ENCODE results near the gene FAM83G. TPM values are rescaled to one million over a fixed set of nuclear protein-coding genes. Genes with fewer than 3 reads are reported as not detected.
A peak's percentile ranks its signal among the peaks of the same experiment; 100 is the strongest.

FAM83G gene
- total RNA-seq, 3 donors from 2014 or later, result 18.9 to 40.4 (median 29.1) TPM

DNA sequence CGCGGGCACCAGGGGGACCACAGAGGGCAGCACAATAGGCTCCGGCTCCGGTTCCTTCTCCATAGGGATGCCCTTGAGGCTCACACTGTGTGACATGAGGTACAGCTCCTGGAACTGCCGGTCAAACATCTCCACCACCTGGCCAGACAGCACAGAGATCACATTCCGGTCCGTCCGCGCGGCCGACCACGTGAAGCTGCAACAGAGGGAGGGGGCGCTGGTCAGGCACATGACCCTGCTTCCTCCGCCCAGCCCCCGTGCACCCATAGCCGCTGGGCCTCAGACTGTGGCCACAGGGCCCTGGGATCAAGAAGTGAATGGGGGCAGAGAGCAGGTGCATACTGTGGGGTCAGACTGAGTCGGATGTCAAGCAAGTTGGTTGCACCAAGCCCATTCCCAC lies 25.9 kb downstream of the FAM83G start:
- no peak for DNase-seq
- H3K4me3 ChIP-seq, result no peak overlapping the region
- peaks cover 56% of the 10 kb centered on the region for H3K4me1 ChIP-seq (ENCODE audit: low read depth)
- intact Hi-C loops (cut with DNase I, micrococcal nuclease), result no loop called here
- no peaks in the 10 kb centered on the region for H3K9me3 ChIP-seq
- TF ChIP-seq, protein P1, sequence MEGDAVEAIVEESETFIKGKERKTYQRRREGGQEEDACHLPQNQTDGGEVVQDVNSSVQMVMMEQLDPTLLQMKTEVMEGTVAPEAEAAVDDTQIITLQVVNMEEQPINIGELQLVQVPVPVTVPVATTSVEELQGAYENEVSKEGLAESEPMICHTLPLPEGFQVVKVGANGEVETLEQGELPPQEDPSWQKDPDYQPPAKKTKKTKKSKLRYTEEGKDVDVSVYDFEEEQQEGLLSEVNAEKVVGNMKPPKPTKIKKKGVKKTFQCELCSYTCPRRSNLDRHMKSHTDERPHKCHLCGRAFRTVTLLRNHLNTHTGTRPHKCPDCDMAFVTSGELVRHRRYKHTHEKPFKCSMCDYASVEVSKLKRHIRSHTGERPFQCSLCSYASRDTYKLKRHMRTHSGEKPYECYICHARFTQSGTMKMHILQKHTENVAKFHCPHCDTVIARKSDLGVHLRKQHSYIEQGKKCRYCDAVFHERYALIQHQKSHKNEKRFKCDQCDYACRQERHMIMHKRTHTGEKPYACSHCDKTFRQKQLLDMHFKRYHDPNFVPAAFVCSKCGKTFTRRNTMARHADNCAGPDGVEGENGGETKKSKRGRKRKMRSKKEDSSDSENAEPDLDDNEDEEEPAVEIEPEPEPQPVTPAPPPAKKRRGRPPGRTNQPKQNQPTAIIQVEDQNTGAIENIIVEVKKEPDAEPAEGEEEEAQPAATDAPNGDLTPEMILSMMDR (IDR thresholded peaks at IDR 0.05), result no peak
- no peaks in the 10 kb centered on the region for H3K36me3 ChIP-seq (ENCODE audit: low read depth)
- no peak for ATAC-seq

DNA sequence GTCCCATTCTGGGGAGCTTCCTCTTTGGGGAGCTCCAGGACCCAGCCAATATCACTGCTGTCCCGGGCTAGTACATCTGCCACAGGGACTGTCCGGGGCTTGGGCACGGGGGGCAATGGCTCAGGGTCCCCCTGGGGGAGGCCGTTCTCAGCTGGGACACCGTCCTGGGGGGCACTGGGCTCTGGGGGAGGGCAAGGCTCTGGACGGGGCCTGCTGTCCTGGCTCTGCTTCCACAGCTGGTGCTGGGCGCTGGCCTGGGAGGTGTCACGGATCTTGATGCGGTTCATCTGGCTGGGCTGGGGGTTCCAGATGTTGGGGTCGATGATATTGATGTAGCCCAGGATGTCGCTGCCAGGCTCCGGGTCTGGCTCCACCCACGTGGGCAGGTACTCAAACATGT lies 26.5 kb downstream of the FAM83G start:
- Histone ChIP-seq H3K4me1 (ENCODE audit: low read depth) (peaks cover 53% of the 10 kb centered on the region), H3K9me3 (no peaks in the 10 kb centered on the region), H3K36me3 (ENCODE audit: low read depth) (no peaks in the 10 kb centered on the region), H3K4me3 (no peak overlapping the region)
- intact Hi-C loops (cut with DNase I, micrococcal nuclease), result no loop called here
- TF ChIP-seq, protein P1 (IDR thresholded peaks at IDR 0.05), result no peak
- no peak for DNase-seq
- no peak for ATAC-seq

DNA sequence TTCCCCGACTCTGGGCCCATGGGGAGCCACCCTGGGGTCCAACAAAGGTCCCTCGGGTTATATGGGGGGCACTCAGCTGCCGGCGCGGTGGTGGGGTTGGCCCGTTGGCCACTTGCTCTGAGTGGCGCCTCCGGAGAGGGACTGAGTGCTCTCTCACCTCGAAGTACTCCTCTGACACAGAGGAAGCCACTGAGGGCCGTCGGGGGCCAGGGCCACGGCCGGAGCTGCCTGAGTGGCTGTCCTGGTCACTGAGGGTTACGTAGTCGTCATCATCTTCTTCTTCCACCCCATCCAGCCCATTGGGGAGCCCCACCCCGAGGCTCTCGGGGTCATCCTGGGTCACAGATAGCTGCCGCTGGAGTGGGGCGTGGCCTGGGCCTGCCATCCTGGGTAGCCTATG lies 26.9 kb downstream of the FAM83G start:
- DNase-seq (no peak), ATAC-seq (no peak)
- Histone ChIP-seq H3K36me3 (ENCODE audit: low read depth) (no peaks in the 10 kb centered on the region), H3K4me3 (no peak overlapping the region), H3K9me3 (no peaks in the 10 kb centered on the region), H3K4me1 (ENCODE audit: low read depth) (peaks cover 50% of the 10 kb centered on the region)
- TF ChIP-seq, protein P1 (IDR thresholded peaks at IDR 0.05), result no peak
- intact Hi-C loops (cut with DNase I, micrococcal nuclease), result no loop called here

DNA sequence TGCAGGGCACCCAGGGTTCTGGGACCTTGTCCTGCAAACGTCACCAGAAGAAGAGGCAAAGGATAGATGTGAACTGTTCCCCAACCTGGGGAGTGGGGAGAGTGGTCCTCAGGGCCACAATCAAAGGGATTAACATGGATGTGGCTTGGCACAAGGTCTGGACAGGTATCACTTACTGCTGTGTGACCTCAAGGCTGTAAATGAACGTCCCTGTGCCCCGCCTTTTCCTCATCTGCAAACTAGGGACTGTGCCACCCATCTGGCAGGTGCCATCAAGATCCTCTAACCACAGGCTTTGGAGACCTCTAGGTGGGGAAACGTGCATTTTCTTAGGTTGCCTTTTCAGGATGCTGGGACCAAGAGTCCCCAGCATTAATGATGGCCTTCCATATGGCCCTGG lies 27.5 kb downstream of the FAM83G start:
- ATAC-seq (no peak), DNase-seq (no peak)
- intact Hi-C loops (cut with DNase I, micrococcal nuclease), result no loop called here
- H3K9me3 ChIP-seq, result no peaks in the 10 kb centered on the region
- no peaks in the 10 kb centered on the region for H3K36me3 ChIP-seq (ENCODE audit: low read depth)
- peaks cover 44% of the 10 kb centered on the region for H3K4me1 ChIP-seq (ENCODE audit: low read depth)
- H3K4me3 ChIP-seq, result no peak overlapping the region
- TF ChIP-seq, protein P1 (IDR thresholded peaks at IDR 0.05), result no peak

DNA sequence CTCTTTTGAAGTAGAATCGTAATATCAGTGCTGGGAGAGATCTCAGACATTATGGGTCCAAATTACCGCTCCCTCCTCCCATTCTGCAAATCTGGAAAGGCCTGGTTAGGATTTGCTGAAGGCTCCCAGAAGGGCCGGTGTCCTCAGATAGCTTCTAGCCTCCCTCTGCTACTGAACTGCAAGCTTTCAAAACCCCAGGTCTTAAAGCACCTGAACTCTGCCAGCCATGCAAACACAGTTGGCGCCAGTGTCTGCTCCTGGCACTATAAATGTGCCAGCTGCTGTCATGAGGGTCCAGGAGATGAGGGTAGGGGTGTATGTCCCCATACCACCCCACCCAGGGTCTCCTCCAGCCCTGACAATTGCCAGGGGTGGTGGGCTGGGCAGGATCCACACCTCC lies 28.4 kb downstream of the FAM83G start:
- Histone ChIP-seq H3K36me3 (ENCODE audit: low read depth) (no peaks in the 10 kb centered on the region), H3K4me3 (no peak overlapping the region), H3K4me1 (ENCODE audit: low read depth) (peaks cover 39% of the 10 kb centered on the region), H3K9me3 (no peaks in the 10 kb centered on the region)
- intact Hi-C loops (cut with DNase I, micrococcal nuclease), result no loop called here
- TF ChIP-seq, protein P1 (IDR thresholded peaks at IDR 0.05), result no peak
- DNase-seq, result no peak
- ATAC-seq, result peak; percentile 5

DNA sequence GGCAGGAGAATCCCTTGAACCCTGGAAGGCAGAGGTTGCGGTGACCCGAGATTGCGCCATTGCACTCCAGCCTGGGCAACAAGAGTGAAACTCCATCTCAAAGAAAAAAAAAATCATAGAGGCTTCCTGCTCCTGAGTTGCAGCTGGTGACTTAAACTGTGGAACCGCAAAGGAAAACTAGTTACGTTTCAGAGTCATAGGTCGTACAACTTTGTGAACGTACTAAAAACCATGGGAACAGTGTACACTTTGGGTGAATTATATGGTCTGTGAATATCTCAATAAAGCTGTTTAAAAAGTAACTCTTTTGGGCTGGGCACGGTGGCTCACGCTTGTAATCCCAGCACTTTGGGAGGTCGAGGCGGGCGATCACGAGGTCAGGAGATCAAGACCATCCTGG lies 29.0 kb downstream of the FAM83G start:
- TF ChIP-seq, protein P1 (IDR thresholded peaks at IDR 0.05), result no peak

More for the DNA sequence above, 29.0 kb downstream of the FAM83G start:
- H3K4me1 ChIP-seq (ENCODE audit: low read depth), result peaks cover 40% of the 10 kb centered on the region
- no peaks in the 10 kb centered on the region for H3K36me3 ChIP-seq (ENCODE audit: low read depth)
- intact Hi-C loops (cut with DNase I, micrococcal nuclease), result no loop called here
- no peaks in the 10 kb centered on the region for H3K9me3 ChIP-seq
- ATAC-seq (peak; percentile 81), DNase-seq (no peak)
- H3K4me3 ChIP-seq, result no peak overlapping the region

All from mucosa of descending colon (tissue), 3 donors.